GM12872 (cell line): ENCODE measurements around the gene YDJC.
A peak's percentile ranks its signal among the peaks of the same experiment; 100 is the strongest.

Experiments used
- TF ChIP-seq, protein P1 (sequence below): IDR thresholded peaks from 3 replicates; pipeline ENCODE4 v1.5.1; 2011; ENCODE audit warnings: low read depth, mild to moderate bottlenecking, low read length, moderate library complexity; ENCODE audit not compliant: insufficient read depth

Gene YDJC

DNA sequence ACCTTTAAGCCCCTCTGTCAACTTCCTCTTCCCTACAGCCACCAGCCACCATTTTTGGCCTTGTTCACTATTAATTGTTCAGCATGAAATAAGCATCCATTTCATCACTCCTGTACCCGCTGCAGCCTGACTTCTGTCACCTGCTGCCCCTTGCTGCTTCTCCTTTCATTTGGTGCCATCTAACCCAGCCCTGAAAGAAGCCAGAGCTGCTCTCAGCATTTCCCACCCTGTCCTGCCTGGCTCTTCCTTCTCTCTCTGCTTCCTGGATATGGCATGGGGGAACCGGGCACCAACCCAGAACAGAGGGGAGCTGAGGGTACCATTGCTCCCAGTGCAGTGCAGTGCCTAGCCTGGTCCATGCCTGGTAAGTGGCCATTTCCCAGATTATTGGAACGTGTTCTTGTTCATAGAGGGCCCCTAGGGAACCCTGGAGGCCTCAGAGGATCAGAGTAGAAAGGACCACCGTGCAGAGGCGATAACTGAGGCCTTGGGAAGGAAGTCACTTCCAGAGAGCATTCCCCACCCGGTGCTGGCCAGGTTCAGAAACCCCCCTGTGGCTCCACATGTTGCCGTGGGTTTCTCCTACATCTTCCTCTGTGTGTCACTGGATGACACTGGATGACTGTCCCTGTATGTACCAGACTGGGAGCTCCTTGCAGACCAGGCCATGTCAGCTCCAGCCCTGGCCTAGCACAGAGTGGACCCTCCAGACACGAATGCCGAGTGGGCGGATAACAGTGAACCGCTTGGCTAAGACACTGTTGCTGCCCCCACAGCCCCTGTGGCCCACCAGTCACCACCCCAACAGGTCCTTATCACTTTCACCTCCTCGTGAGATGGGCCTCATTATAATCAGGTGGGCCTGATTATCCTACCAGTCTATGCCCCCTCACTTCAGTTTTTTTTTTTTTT lies 4.7 kb downstream of the YDJC start:
- TF ChIP-seq, protein P1, sequence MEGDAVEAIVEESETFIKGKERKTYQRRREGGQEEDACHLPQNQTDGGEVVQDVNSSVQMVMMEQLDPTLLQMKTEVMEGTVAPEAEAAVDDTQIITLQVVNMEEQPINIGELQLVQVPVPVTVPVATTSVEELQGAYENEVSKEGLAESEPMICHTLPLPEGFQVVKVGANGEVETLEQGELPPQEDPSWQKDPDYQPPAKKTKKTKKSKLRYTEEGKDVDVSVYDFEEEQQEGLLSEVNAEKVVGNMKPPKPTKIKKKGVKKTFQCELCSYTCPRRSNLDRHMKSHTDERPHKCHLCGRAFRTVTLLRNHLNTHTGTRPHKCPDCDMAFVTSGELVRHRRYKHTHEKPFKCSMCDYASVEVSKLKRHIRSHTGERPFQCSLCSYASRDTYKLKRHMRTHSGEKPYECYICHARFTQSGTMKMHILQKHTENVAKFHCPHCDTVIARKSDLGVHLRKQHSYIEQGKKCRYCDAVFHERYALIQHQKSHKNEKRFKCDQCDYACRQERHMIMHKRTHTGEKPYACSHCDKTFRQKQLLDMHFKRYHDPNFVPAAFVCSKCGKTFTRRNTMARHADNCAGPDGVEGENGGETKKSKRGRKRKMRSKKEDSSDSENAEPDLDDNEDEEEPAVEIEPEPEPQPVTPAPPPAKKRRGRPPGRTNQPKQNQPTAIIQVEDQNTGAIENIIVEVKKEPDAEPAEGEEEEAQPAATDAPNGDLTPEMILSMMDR: no peak

GRCh38 chr22:21624120-21624879 lies 5.5 kb downstream of the YDJC start:
- TF ChIP-seq, protein P1: peak; percentile 63

GRCh38 chr22:21623648-21623970 lies 6.2 kb downstream of the YDJC start:
- TF ChIP-seq, protein P1: no peak

GRCh38 chr22:21622919-21623647 lies 6.7 kb downstream of the YDJC start:
- TF ChIP-seq, protein P1: no peak

DNA sequence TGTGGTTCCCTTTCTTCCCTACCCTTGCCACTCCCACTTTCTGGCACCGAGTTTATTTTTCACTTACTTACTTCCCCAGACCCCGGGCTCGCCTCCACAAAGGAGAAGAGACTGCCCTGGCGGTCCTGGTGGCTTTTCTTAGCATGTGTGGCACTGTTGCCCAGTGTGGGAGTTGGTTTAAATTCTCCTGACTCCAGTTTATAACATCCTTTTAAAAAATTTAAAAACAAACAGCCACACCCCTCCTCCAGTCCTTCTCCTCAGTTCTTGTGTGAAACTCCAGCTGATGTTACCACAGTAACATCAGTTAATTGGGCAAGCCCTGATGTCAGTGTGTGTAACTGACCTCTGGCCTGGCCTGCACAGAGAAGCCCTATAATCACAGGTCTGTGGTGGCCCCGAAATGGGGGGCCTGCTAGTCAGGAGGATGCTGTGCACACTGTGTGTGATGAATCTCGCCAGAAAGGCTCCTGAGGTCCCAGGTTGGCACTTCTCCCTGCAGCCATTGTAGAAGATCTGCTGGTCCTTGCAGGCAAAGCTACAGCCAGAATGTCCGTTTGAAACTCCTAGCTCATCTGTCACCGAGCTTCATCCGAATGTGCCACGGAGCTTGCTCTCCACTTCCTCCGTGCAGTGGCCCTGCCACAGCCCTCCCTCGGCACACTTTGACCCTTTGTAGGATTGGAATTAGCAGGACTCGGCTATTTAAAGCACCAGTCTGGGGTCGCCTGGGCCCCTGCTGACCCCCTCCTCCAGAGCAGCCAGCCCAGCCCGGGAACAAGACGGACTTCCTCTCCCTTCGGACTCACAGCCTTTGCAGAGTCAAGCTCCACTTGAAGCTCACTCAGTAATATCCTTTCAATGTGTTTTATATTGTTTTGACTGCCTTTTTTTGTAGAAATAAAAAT lies 7.6 kb downstream of the YDJC start:
- TF ChIP-seq, protein P1: no peak

DNA sequence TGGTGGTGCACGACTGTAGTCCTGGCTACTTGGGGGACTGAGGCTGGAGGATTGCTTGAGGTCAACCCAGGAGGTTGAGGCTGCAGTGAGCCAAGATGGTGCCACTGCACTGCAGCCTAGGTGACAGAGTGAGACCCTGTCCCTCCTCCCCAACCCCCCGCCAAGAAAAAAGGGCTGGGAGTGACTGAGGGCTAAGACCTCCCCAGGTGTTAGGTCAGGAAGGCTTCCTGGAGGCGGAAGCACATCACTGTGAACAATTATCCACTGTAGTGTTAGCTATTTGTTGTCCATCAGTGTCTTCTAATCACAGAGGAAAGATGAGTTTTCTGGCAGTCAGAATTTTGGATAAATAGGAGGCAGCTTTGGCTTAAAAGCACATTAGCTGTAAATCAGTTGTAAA lies 8.8 kb downstream of the YDJC start:
- TF ChIP-seq, protein P1: no peak
